Fibroblast of the aortic adventitia (primary cell): ENCODE measurements around the gene TWIST2. TPM values are rescaled to one million over a fixed set of nuclear protein-coding genes. Genes with fewer than 3 reads are reported as not detected.

ENCODE experiments used
- DNase-seq: peaks from one replicate; pipeline ENCODE4 v3.0.0-alpha.2; 2010; ENCODE audit warnings: low read depth
- H3K4me3 ChIP-seq: 2 replicates; pipeline ENCODE4 v1.5.1; 2011; ENCODE audit warnings: low read depth, mild to moderate bottlenecking, control low read depth, low read length, moderate library complexity
- total RNA-seq: library from RNA; depleted of rRNA; stranded (reverse); fragments of >200 nt; gene quantifications from 2 replicates; pipeline ENCODE4 v1.2.3, GENCODE V29; 2012; ENCODE audit warnings: low replicate concordance
- TF ChIP-seq, protein P1 (sequence below): IDR thresholded peaks from 2 replicates; pipeline ENCODE4 v1.5.1; 2011; ENCODE audit warnings: mild to moderate bottlenecking, low read length, control low read depth, inconsistent platforms; ENCODE audit not compliant: insufficient read depth

The TWIST2 gene
- total RNA-seq, 1 donor, result 64.1 TPM

- TF ChIP-seq, protein P1, sequence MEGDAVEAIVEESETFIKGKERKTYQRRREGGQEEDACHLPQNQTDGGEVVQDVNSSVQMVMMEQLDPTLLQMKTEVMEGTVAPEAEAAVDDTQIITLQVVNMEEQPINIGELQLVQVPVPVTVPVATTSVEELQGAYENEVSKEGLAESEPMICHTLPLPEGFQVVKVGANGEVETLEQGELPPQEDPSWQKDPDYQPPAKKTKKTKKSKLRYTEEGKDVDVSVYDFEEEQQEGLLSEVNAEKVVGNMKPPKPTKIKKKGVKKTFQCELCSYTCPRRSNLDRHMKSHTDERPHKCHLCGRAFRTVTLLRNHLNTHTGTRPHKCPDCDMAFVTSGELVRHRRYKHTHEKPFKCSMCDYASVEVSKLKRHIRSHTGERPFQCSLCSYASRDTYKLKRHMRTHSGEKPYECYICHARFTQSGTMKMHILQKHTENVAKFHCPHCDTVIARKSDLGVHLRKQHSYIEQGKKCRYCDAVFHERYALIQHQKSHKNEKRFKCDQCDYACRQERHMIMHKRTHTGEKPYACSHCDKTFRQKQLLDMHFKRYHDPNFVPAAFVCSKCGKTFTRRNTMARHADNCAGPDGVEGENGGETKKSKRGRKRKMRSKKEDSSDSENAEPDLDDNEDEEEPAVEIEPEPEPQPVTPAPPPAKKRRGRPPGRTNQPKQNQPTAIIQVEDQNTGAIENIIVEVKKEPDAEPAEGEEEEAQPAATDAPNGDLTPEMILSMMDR, result no peak
- H3K4me3 ChIP-seq, result no peak overlapping the region
- peak; percentile 95 for DNase-seq
These were observed 48.2 kb downstream of the TWIST2 start for GRCh38 chr2:238895891-238896600.

DNA sequence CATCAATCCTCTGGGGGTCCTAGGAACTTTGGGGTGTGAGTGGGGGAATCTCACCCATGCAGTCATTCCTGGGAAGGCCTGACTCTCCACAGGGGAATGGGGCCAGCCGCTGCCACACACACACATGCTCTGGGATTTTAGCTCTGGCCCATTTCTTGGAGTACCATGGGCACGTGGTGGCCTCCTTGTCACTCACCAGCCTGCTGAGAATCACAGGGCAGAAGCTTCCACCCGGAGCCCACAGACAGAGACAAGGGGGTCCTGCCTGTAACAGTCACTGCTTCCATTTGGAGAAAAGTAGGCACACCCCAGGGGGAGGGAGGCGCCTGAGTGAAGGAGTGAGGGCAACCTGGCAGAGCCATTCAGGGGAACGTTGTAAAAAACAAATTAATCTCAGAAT, 48.8 kb downstream of the TWIST2 start:
- no peak overlapping the region for H3K4me3 ChIP-seq
- DNase-seq, result no peak
- TF ChIP-seq, protein P1, result no peak

DNA sequence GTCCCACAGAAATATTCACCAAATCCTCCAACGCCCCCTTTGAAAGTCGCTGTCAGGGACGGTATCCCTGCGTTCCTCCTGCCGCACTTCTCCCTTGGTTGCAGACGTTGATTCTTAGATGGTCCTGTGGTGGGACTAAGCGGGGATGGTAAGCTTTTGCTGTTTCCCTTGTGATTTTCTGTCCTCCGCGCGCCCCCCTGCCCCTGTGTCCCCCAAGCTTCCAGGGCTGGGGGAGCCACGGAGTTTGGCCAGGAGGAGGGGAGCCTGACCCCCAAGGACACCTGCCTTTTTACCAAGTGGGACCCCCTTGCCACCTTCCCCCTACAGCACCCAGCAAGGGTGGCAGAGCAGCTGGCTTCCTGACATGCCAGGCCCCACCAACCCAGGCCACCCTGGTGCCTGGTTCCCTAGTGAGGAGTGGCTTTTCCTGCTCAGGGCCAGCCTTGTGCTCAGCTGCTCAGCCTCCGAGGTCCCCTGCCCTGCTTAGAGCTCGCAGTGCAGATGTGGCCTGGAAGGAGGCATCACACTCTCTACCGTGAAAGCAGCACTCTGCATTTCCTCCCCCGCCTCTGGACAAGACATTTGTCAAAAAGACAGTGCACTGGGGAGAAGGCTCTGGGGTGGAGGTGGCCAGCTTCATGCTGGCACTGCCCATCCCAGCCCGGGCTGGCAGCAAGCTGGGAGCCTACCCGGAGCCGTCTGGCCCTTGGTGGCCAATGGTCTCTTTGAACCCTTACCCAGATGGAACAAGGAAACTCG, 49.4 kb downstream of the TWIST2 start:
- TF ChIP-seq, protein P1, result no peak
- no peak overlapping the region for H3K4me3 ChIP-seq
- DNase-seq, result no peak

GRCh38 chr2:238897911-238898311, 50.0 kb downstream of the TWIST2 start:
- no peak for DNase-seq
- TF ChIP-seq, protein P1, result no peak
- H3K4me3 ChIP-seq, result no peak overlapping the region

DNA sequence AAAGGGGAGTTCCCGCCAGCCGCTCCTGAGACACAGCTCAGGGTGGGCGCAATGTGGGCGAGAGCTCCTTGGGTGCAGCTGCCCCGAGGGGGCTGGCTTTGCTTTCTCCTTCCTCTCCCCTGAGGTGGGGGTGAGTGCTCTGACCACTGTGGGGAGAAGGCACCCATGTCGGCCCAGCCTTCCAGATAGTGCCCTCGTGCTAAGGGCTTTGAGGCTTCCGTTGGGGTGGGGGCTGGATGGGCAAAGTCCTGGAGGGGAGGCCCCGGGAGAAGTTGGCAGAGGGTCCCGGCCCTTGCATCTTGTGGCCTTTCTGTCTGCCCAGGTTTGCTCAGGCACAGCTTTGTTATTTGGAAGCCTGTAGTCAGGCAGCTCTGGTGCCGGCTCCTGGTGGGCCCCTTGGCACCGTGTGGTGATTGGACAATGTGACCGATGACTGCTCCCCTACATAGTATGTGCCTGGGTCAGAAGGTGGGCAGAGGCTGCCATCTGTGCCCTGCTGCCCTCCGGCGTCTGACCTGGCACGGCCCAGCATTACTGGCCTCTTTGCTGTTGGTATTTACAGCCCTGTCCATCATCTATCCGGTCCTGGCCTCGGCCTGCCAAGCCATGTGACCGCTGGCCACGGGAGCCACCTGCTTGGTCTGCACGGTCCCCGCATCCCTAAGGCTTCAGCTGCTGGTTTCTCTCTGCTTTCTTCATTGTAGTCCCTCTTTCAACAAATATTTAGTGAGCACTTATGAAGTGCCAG, 50.8 kb downstream of the TWIST2 start:
- no peak overlapping the region for H3K4me3 ChIP-seq
- no peak for DNase-seq
- TF ChIP-seq, protein P1, result no peak

DNA sequence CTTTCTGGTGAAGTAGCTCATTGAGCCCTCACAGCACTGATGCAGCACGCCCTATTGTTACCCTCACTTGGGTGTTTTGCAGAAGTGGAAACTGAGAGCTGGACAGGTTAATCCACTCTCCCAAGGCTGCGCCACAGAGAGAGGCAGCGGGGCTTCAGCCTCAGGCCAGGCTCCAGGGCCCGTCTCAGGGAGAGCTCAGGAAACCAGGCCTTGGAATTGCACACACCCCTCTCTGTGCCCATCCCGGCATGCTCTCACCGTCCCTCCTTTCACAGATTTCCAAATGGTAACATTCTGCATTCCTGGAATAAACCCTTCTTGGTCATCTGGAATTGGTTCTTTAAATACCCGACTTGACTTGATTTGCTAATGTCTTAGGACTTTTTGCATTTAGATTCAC, 51.5 kb downstream of the TWIST2 start:
- DNase-seq, result no peak
- H3K4me3 ChIP-seq, result no peak overlapping the region
- TF ChIP-seq, protein P1, result no peak
